NCI-H187 (cell line): ENCODE data around the gene PDZD2.

Experiments
- DNase-seq, 2 experiments: peaks; one replicate each; lab custom pipeline; 2025; lab: John Stamatoyannopoulos, UW

PDZD2 gene

DNA sequence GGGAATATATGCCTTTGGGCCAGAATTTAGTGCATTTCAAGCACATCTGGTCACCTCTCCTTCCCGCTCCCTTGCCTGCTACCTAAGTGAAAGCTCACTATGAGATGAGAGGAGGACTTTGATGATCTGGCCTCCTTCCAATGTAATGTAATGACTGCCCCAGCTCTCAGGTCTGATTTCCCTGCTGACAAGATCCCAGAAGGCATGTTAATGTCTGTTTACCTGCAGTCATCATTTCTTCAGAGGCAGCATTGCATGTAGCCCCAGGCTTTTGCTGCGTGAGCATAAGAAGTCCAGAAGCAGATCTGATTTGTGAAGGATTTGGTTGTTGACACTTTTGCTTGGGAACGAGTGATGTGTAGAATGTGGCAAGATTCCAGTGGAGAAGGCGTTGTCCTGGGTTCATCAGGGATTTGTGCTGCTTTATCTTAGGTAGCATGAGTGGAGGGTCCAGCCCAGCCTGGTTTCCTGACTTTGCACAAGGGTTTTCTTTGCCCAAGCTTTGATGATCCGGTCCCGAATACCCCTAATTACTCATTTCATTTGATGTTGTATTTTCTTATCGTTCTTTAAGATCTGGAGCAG is 342.5 kb downstream of the PDZD2 start:
- DNase-seq: no peak

DNA sequence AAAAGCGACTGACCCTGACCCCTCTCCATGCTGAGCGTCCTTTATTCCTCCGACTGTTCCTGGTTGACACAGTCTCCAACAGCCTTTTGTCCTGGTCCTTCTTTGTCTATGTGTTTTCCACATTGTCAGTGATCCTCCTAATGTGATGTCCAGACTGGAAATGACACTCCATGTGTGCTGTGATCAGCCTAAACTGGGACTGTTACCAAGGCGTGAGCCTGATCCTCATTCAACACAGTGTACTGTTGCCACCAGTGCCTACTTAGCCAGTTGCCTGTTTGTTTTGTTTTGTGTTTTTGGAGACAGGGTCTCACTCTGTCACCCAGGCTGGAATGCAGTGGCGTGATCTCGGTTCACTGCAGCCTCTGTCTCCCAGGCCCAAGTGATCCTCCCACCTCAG is 343.1 kb downstream of the PDZD2 start:
- no peak for DNase-seq

DNA sequence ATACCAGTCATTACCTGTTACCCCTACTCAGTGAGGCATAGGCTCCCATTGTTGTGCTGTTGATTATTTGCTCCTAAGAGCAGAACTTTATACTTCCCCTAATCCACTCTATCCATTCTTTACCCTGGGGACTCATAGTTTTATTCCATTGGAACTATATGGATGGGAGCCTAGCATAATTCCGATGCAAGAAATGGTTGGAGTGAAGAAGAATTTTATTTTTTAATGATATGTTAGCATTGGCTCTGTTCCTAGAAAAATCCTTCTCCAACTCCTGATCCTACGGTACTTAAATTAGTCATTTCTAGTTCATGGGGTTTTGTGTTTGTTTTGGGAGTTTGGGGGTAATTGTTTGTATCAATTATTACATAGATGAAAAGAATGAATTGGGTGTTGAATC is 343.7 kb downstream of the PDZD2 start:
- no peak for DNase-seq

DNA sequence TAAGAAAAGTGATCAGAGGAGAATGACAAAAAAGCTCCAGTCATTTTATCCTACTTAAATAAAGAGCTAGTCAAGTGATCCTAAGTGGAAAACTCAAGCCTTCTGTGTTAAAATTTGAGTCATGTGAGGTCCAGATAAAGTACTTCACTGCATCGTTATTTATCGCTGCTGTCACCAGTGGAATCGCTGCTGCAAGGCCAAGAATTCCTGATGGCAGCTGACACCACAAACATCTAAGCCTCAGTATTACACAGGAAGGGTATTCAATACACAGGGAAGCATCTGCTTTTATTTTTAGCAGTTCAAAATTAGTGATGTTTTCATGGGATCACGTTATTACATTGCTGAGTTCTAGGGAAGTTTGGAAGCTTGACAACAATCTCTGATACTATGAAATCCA is 344.9 kb downstream of the PDZD2 start:
- DNase-seq: no peak

DNA sequence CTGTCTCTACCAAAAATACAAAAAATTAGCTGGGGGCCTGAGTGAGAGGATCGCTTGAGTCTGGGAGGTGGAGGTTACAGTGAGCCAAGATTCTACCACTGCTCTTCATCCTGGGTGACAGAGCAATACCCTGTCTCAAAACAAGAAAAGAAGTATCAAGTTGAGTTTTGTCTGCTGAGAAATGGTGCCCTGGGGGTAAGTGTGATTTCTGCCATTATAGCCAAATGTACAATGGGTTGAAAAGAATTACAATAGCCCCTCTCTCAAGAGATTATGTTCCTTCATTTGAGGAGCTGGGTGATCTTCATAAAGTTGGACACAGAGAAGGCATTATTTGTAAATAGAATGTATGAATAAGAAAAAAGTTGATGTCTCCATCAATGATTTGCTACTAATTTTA is 345.8 kb downstream of the PDZD2 start:
- no peak for DNase-seq

DNA sequence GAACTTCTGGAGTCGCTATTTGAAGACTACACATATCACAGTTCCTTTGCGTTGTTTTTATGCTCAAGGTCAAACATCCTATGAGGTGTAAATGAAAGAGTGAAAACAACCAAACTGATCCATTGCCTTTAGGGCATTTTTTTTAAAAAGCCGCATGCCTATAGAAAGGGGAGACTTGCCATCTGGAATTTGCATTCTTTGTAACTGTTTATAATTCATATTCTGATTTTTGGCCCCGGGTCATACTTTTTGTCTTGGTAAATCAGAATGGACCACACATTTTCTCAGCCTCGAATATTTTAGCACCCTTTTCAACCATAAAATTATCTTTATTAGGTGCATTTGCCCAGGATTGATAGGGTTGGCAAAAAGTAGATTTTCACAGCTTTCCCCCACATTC is 347.2 kb downstream of the PDZD2 start:
- DNase-seq: no peak

DNA sequence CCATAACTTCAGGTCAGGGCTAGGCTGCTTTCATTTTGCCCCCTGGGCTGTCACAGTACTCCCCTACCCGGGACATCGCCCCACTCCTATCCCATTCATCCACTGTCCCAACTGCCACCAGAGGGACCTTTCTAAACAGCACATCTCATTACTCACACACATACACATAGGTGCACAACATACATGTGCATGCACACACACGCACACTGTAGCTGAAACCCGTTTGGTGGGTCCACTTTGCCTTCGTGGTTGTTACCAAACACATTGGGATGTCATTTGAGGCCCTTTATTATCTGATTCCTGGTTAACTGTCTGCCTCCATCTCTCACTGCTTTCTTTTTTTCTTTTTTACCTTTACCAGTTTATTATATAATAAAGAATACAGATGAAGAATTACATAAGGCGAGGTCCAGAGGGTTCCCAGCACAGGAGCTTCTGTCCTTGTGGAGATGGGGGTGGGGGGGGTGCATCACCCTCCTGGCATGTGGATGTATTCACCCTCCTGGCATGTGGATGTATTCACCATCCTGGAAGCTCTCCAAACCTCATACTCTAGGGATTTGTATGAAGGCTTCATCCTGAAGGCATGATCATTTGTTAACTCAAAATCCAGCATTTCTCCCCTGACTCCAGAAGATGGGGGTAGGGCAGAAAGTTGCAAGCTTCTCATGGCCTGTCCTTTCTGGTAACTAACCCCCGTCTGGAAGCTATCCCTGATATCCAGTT is 349.2 kb downstream of the PDZD2 start:
- no peak for DNase-seq

DNA sequence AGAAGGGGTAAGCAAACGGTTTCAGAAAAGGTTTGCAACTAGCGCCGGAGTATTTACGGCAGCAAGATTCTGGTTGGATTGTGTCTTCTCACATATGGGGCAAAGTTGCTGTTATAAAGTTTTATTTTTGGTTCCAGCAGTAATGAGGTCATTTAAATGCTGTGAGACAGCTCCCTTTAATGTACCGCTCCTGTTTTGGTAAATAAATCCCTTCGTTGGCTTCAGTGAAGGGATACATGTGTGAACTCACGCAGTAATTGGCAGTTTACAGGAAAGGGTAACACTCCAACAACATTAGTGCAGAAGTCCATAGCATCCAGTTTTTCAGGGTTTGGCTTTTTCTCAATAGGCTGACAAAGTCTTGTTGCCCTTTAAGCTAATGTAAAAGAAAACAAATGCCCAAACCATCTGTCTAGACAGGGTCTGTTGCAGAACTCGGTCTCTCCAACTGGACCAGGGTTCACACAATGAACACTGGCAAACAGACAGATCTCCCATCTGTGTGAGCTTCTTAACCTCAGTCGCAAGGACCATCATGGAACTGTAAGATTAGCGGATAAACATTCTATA is 351.2 kb downstream of the PDZD2 start:
- no peak for DNase-seq

DNA sequence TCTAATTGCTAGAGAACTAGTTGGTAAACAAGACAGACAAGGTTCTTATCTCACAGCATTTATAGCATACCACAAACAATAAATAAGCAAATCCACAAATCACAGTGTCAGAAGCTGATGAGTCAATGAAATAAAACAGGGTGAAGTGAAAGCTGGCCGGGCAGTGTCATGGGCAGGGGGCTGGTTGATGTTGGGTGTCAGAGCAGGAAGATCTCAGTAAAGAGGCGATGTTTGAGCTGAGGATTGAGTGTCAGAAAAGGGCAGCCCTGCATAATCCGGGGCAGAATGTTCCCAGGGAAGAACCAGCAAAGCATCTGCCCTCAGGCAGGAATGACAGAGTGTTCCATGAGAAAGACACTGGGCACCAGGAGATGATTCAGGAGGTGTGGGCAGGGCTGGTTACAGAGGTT is 351.8 kb downstream of the PDZD2 start:
- DNase-seq: no peak

DNA sequence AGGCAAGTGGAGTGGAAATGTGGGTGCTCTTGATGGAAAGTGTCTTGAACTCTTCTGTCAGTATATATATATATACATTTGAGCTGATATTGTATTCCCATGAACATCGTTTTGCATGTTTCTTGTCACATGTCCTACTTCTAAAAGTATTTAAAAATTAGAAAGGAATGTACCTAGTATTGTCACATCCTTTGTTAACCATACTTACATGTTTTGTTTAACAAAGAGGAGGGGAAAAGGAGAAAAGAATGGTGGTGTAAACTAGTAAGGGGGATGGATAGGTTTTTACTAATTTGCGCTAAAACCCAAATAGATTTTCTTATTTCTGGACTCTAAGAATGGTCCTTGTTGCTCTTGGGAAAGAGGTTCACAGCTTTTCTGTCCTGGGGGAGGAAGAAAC is 353.4 kb downstream of the PDZD2 start:
- DNase-seq: no peak

DNA sequence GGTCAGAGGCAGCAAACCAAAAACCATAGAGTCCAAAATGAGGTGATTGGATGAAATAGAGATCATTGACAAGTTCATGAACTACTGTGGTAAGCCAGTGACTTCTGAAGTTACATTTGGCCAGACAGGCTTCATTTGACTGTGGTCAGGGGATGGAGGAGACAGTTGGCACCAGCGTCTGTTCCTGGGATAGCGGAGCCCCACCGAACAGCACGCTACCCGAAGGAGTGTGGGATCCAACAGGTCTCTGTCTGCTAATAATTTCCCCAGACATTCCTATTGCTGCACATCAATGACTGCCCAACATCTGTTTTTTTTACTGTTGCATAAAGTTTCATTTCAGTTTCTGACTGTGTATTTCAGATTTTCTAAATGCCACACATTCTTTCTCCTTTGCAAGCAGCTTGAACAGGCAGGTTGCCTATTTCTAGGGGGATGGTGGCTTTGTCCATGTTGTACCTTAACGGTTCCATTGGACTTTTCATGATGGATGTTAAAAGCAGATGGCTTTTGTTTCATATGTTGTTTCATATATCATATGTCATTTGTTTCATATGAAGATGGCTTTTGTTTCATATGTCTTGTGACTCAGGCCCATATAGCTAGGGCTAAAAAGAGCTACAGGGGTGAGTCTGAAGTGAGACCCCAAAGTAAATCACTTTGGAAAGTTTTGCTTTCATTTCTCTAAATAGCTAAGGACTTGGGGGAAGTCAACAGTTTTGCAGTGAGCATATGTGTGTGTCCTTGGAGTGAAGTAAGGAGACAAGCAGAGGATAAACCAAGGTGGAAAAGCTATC is 354.4 kb downstream of the PDZD2 start:
- DNase-seq: no peak

DNA sequence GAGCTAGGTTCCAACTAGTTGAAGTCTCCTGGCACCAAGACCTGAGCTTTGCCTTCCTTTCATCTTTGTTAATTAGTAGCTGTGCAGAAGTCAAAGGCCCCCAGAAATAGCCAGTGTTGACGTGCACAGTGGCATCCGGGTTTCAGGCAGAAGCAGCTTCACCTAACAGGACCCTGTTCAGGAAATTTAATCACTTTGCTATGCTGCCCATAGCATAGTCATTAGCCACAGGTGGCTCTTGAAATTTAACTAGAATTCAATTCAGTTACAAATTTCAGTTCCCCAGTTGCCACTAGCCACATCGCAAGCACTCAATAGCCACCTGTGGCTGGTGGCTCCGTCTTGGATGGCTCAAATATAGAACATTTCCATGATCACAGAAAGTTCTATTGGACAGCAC is 356.1 kb downstream of the PDZD2 start:
- no peak for DNase-seq

DNA sequence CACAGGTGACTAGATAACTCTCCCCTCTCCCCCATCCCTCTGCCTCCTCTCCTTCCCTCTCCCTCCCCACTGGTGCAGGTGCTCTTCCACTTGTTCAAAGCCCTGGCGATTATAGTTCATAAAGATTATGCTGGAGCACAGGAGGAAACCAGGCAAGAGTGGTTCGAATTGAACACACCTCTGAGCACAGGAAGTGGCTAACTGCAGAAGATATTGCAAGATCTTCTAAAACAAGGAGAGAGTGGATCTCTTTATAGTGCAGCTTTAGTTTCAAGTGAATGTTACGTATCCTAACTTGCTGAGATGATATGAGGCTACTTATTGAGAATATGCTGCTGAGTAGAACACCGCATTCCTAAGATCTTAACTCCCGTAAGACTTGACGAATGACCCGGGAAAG is 356.8 kb downstream of the PDZD2 start:
- no peak for DNase-seq

DNA sequence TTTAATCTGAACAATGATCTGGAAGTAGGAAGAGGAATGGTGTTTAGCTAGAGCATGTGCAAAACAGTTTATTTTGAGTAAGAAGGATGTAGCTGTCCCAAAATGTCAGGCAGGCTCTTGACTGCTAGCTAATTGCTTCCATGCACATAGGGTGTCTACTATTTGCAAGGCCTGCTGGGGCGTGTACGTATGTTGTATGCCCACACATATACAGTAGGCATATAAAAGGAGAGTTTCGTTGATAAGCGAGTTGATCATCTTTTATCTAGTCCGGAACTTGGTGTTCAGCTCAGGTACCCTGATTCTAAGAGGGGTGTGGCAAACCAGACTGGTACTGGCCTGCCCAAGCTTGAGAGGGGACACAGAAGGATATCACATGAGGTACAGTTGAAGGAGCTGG is 358.0 kb downstream of the PDZD2 start:
- no peak for DNase-seq

DNA sequence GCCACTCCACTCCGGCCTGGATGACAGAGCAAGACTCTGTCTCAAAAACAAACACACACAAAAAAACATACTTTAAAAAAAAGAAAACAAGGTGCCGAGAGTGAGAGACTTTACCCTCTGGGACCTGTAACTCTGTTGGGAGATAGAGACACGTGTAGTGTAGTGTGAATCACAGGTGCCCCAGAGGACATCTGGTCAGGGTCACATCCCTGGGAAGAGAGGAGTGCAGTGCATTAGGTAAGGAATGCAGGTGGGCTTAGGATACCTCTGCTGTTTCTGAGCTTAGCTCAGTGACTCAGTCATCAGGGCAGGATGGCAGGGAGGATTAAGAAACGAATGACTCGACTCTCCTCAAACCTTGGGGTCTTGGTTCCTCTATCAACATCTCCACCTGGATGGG is 360.5 kb downstream of the PDZD2 start:
- DNase-seq: no peak

DNA sequence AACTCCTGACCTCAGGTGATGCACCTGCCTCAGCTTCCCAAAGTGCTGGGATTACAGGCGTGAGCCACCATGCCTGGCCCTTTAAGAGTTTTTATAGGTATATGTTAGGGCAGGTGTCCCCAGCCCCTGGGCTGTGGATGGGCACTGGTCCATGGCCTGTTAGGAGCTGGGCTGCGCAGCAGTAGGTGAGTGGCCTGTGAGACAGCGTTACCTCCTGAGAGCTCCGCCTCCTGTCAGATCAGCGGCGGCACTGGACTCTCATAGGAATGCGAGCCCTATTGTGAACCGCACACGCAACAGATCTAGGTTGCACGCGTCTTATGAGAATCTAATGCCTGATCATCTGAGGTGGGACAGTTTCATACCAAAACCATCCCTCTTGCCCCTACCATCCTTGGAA is 361.8 kb downstream of the PDZD2 start:
- DNase-seq: no peak

DNA sequence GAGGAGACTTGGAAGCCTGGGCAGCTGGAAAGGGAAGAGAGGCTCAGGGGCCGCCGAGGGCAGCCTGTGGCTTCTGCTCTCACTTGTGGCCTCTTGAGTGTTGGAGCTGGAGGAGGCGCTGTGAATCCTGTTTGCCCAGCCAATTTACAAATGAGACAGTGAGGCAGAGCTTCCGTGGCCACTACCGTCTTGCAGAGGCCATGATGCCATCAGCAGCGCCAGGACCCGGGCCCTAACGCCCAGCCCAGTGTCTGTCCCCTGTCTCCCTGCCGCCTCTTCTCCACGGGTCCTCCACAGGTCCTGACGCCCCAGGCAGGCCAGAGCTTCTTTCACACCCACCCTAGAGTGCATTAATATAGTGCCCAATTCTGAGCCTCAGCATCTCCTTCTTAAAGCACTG is 362.4 kb downstream of the PDZD2 start:
- no peak for DNase-seq

DNA sequence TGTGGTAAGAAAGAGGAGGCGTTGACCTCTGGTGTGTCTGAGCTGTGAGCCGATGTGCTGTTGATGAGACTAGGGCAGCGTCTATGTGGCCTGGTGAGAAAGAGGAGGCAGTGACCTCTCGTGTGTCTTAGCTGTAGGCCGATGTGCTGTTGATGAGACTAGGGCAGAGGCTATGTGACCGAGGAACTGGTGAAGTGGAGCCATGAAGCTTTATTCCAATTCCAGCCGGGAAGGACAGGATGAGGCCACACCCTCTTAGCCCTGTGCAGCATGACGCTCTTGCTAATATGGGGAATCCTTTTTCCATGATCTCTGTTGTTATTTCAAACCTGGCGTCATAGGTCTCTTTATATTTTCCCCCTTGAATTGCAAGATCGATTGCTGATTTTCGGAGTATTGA is 362.8 kb downstream of the PDZD2 start:
- no peak for DNase-seq

DNA sequence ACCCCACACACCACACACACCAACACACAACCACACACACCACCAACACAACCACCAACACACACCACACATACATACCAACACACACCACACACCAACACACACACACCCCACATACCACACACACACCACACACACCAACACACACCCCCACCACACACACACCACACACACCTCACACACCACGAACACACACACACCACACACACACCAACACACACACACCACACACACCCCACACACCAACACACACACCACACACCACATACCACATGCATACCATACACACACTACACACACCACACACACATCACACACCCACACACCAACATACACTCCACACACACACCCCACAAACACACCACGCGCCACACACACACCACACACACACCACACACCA is 363.8 kb downstream of the PDZD2 start:
- no peak for DNase-seq

DNA sequence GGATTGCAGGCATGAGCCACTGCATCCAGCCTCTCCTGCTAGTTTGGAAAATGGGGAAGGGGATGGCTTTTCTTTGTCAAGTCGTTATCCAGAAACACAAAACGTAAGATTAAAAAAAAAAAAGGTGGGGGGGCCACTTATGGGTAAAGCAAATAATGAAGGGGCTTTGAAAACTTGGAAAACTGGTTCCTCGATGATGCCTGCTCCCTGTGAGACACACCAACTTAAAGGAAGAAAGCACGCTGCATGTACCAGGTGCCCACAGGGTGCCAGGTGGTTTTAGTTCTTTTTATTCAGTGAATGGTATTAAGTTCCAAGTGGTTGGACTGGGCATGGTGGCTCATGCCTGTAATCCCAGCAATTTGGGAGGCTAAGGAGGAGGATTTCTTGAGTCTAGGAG is 365.1 kb downstream of the PDZD2 start:
- no peak for DNase-seq

DNA sequence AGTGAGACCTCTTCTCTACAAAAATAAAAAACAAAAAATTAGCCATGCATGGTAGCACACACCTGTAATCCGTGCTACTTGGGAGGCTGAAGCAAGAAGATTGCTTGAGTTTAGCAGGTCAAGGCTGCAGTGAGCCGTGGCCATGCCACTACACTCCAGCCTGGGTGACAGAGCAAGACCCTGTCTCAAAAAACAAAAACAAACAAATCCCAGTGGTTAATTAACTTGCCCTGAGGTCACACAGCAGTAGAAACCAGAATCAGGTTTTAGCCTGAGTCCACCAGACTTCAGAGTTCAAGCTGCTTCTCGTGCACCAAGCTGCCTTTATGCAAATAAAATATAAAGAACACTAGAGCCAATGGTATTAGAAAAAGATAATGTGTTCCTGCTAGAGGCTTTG is 365.5 kb downstream of the PDZD2 start:
- DNase-seq: no peak

DNA sequence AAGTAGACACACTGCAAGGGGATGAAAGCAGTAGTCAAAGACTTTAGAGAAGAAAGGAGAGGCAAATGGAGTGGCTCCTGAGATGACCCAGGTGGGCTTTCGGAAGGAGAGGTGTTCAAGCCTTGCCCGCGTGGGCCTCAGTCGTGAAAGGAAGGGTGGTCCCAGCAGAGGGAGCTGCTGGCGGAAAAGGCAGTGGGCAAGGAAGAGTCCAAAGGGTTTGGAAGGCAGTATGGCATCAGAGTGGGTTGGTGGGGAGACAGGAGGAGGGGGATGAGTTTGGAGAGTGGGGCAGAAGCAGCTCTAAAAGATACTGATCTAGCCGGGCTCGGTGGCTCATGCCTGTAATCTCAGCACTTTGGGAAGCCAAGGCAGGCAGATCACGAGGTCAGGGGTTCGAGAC is 369.8 kb downstream of the PDZD2 start:
- DNase-seq: no peak

DNA sequence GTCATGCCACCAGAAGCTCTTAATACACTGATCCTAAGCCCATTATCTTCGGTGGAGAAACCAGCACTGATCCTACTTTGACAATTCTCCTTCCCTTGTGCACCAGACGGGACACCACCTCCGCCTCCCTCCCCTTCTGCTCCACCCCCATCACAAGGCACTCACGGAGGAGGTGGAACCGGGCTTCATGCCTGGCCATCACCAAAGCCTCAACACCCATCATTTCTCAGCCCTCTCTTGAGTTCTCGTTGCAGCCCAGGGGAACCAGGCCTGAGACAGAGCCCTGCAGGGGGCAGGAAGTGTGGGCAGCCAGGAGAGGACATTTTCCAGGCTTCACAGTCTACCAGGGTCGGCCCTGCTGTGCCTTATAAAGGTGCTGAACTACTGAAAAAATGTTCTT is 374.7 kb downstream of the PDZD2 start:
- no peak for DNase-seq
